Endothelial cell of umbilical vein (primary cell): ENCODE data around the gene APOC3. TPM values are rescaled to one million over a fixed set of nuclear protein-coding genes. Genes with fewer than 3 reads are reported as not detected.

Experiments
- BruUV-seq: library from RNA; stranded (reverse); fragments of 400-500 nt; replicated peaks from 2 replicates; lab custom pipeline; 2021; lab: Mats Ljungman, UMichigan
- CTCF ChIA-PET: fragments of 300-600, 350-600 bp; sonication (Branson Sonifier 250); formaldehyde crosslinking; loops from one replicate; lab custom pipeline; 2021; ENCODE audit warnings: antibody characterized with exemption, inconsistent platforms; lab: Charles Lee
- POLR2A ChIA-PET: fragments of 300-600, 350-600 bp; sonication (Branson Sonifier 250); formaldehyde crosslinking; loops from one replicate; lab custom pipeline; 2021; ENCODE audit warnings: antibody characterized with exemption, inconsistent platforms; lab: Charles Lee
- DNase-seq: peaks from one replicate; pipeline ENCODE4 v3.0.0-alpha.2; 2011; ENCODE audit warnings: low read depth, low spot score
- FAIRE-seq: peaks from 2 replicates; lab custom pipeline; 2011; peaks lifted over from hg19 to GRCh38; lab: Jason Lieb, UNC
- H2AFZ ChIP-seq: 2 replicates; pipeline ENCODE4 v1.6.0; 2012; ENCODE audit warnings: low read depth, low read length, control low read depth, inconsistent platforms
- H3K27ac ChIP-seq: 2 replicates; pipeline ENCODE4 v1.5.1; 2011; ENCODE audit warnings: low read depth, mild to moderate bottlenecking, control low read depth, low read length, moderate library complexity; ENCODE audit not compliant: insufficient read depth
- H3K27me3 ChIP-seq, 2 experiments: 2 replicates each; pipeline versions ENCODE4 v1.6.0 to v1.6.1; 2011; ENCODE audit warnings: low read length in 2 of 2, mixed read lengths in 1 of 2; ENCODE audit not compliant: control insufficient read depth in 2 of 2, insufficient read depth in 2 of 2
- H3K36me3 ChIP-seq, 2 experiments: 2 replicates in 1 of 2; 3 replicates in 1 of 2; pipeline ENCODE4 v1.5.1; 2011; ENCODE audit warnings: low read length in 2 of 2, mild to moderate bottlenecking in 1 of 2, moderate library complexity in 1 of 2; ENCODE audit not compliant: control insufficient read depth in 2 of 2, insufficient read depth in 2 of 2; ENCODE audit errors: extremely low read depth in 1 of 2
- H3K4me1 ChIP-seq: 3 replicates; pipeline ENCODE4 v1.5.1; 2011; ENCODE audit warnings: mild to moderate bottlenecking, low read length; ENCODE audit not compliant: control insufficient read depth, insufficient read depth; ENCODE audit errors: extremely low read depth
- H3K4me2 ChIP-seq: 2 replicates; pipeline ENCODE4 v1.6.1; 2011; ENCODE audit warnings: low read length, control low read depth, mixed read lengths; ENCODE audit not compliant: insufficient read depth
- H3K4me3 ChIP-seq, 3 experiments: fragments of 200-600 bp in 1 of 3; sonication (generic), shearing (Covaris generic) in 1 of 3; replicated peaks in 1 of 3; 2 replicates each; pipeline ENCODE4 v1.5.1; 2011 to 2016; ENCODE audit warnings: control low read depth in 3 of 3, low read length in 3 of 3, mild to moderate bottlenecking in 2 of 3, inconsistent platforms in 1 of 3, low read depth in 1 of 3, moderate library complexity in 1 of 3; ENCODE audit not compliant: insufficient read depth in 1 of 3
- H3K79me2 ChIP-seq: 2 replicates; pipeline ENCODE4 v1.6.0; 2012; ENCODE audit warnings: low read length, inconsistent platforms; ENCODE audit not compliant: control insufficient read depth, insufficient read depth
- H3K9ac ChIP-seq: replicated peaks from 2 replicates; pipeline ENCODE3; 2011; ENCODE audit warnings: low read length, control low read depth; ENCODE audit not compliant: insufficient read depth; ENCODE audit errors: extremely low read depth
- H3K9me1 ChIP-seq: replicated peaks from 3 replicates; pipeline ENCODE4 v1.6.0; 2011; ENCODE audit warnings: mild to moderate bottlenecking, low read length; ENCODE audit not compliant: control insufficient read depth, insufficient read depth; ENCODE audit errors: extremely low read depth
- H3K9me3 ChIP-seq: replicated peaks from 2 replicates; pipeline ENCODE4 v1.5.1; 2012; ENCODE audit warnings: low read length, inconsistent platforms; ENCODE audit not compliant: control insufficient read depth, insufficient read depth
- H4K20me1 ChIP-seq: replicated peaks from 2 replicates; pipeline ENCODE3; 2011; ENCODE audit warnings: mild to moderate bottlenecking, low read length; ENCODE audit not compliant: control insufficient read depth, insufficient read depth; ENCODE audit errors: extremely low read depth
- CTCF ChIP-seq, 2 donors: IDR thresholded peaks; 1 replicate in 1 of 2; 2 replicates in 1 of 2; pipeline ENCODE4 v1.5.1; 2011; ENCODE audit warnings: low read length in 2 of 2, mild to moderate bottlenecking in 2 of 2, moderate library complexity in 2 of 2, control low read depth in 1 of 2, inconsistent platforms in 1 of 2, low read depth in 1 of 2; ENCODE audit not compliant: insufficient read depth in 1 of 2; ENCODE audit errors: extremely low read depth in 1 of 2
- EZH2 ChIP-seq: IDR thresholded peaks from 2 replicates; pipeline ENCODE4 v1.6.1; 2012; ENCODE audit warnings: borderline replicate concordance, low read depth, mild to moderate bottlenecking, moderate library complexity, low read length, inconsistent platforms; ENCODE audit not compliant: severe bottlenecking
- FOS ChIP-seq: IDR thresholded peaks from 2 replicates; pipeline ENCODE4 v1.6.1; 2011; ENCODE audit warnings: mild to moderate bottlenecking, low read length, moderate library complexity, borderline replicate concordance; ENCODE audit not compliant: insufficient read depth
- GATA2 ChIP-seq: IDR thresholded peaks from 2 replicates; pipeline ENCODE4 v1.7.0; 2011; ENCODE audit warnings: low read depth, mild to moderate bottlenecking, moderate library complexity, mixed read lengths, low read length; ENCODE audit not compliant: insufficient read length, insufficient read depth
- JUN ChIP-seq: IDR thresholded peaks from 2 replicates; pipeline ENCODE4 v1.6.1; 2011; ENCODE audit warnings: borderline replicate concordance, low read depth; ENCODE audit not compliant: insufficient read length, insufficient read depth
- MAX ChIP-seq: IDR thresholded peaks from 2 replicates; pipeline ENCODE4 v1.6.1; 2011; ENCODE audit not compliant: insufficient read depth, insufficient read length
- MYC ChIP-seq: IDR thresholded peaks from one replicate; pipeline ENCODE4 v1.6.1; 2011; ENCODE audit warnings: mild to moderate bottlenecking, low read depth, low read length
- POLR2A ChIP-seq: IDR thresholded peaks from 2 replicates; pipeline ENCODE4 v1.6.1; 2012; ENCODE audit warnings: low read depth, mild to moderate bottlenecking, control low read depth, low read length
- POLR2AphosphoS5 ChIP-seq: IDR thresholded peaks from 2 replicates; pipeline ENCODE4 v1.6.1; 2012; ENCODE audit warnings: low read depth, mild to moderate bottlenecking, control low read depth, low read length, moderate library complexity; ENCODE audit not compliant: insufficient read depth
- dilution Hi-C: fragments of 300-500 bp; cut with MboI; formaldehyde crosslinking; loops from one replicate; pipeline ENCODE4 v1.15.0; 2019; ENCODE audit warnings: low sequenced_read_pairs; ENCODE audit not compliant: extremely low pct_ligation_motif_present
- intact Hi-C: fragments of 100-400 bp; cut with micrococcal nuclease; formaldehyde crosslinking; loops from one replicate; pipeline ENCODE4 v1.10.0; 2022
- polyA plus RNA-seq, 4 experiments: library from polyadenylated mRNA; depleted of rRNA in 3 of 4; stranded (reverse) in 3 of 4; unstranded in 1 of 4; fragments of >200 nt; gene quantifications; 2 replicates each; pipeline versions ENCODE4 v1.2.1 to v1.2.3, GENCODE V29; 2011 to 2012; ENCODE audit warnings: missing spikeins in 1 of 4
- total RNA-seq: library from RNA; stranded (reverse); gene quantifications from 2 replicates; pipeline ENCODE4 v1.2.3, GENCODE V29; 2021

The APOC3 gene
- total and polyA plus RNA-seq, 2 donors (not counting 3 experiments of a cell fraction or from before 2014, with no cell fraction given) = not detected

GRCh38 chr11:116807601-116808261, 22.0 kb upstream of the APOC3 start:
- DNase-seq (no peak), FAIRE-seq (no peak)
- H2AFZ ChIP-seq = no peak overlapping the region
- intact Hi-C loops = no loop called here
- no peaks in the 10 kb centered on the region for H3K79me2 ChIP-seq
- no peaks in the 10 kb centered on the region for H3K36me3 ChIP-seq
- no TSS peak for BruUV-seq
- H3K9me1 ChIP-seq = no peaks in the 10 kb centered on the region
- H4K20me1 ChIP-seq = no peaks in the 10 kb centered on the region
- no peak overlapping the region for H3K27ac ChIP-seq
- no peak for TF ChIP-seq GATA2
- TF ChIP-seq JUN = no peak
- TF ChIP-seq FOS = no peak
- TF ChIP-seq MYC = no peak
- no peak for TF ChIP-seq MAX
- no peak for TF ChIP-seq EZH2
- TF ChIP-seq CTCF (IDR thresholded peaks at IDR 0.05; ENCODE audit: extremely low read depth in 1 of 2, insufficient read depth in 1 of 2, low read depth in 1 of 2, low read length in 2 of 2) = no peak
- TF ChIP-seq POLR2A = no peak
- no peak for TF ChIP-seq POLR2AphosphoS5
- POLR2A ChIA-PET = no interaction called here
- CTCF ChIA-PET = no interaction called here
- no peaks in the 10 kb centered on the region for H3K9me3 ChIP-seq
- no peak overlapping the region for H3K4me2 ChIP-seq
- no peak overlapping the region for H3K9ac ChIP-seq
- H3K4me1 ChIP-seq = no peaks in the 10 kb centered on the region
- dilution Hi-C loops = no loop called here
- H3K4me3 ChIP-seq = no peak overlapping the region
- peaks cover 2 to 4% of the 10 kb centered on the region in 2 experiments for H3K27me3 ChIP-seq
